DMS114 treated with DMSO at 0.1 percent for 48 hours (cell line): ENCODE data around the gene FXYD5.

Experiments
- DNase-seq: peaks from one replicate; lab custom pipeline; 2025; ENCODE audit not compliant: unreplicated experiment; lab: John Stamatoyannopoulos, UW

Gene FXYD5

GRCh38 chr19:35212241-35212640, 57.7 kb downstream of the FXYD5 start:
- no peak for DNase-seq

GRCh38 chr19:35213663-35214632, 59.4 kb downstream of the FXYD5 start:
- no peak for DNase-seq

GRCh38 chr19:35214766-35215422, 60.4 kb downstream of the FXYD5 start:
- DNase-seq = no peak

- DNase-seq = no peak
Measured at GRCh38 chr19:35216016-35216832, 61.7 kb downstream of the FXYD5 start.

GRCh38 chr19:35216833-35217648, 62.5 kb downstream of the FXYD5 start:
- no peak for DNase-seq

GRCh38 chr19:35217649-35217990, 63.1 kb downstream of the FXYD5 start:
- no peak for DNase-seq

- no peak for DNase-seq
Measured at GRCh38 chr19:35219008-35219407, 64.5 kb downstream of the FXYD5 start.
